ENCODE measurements around the gene MUC6.

MUC6 gene

DNA sequence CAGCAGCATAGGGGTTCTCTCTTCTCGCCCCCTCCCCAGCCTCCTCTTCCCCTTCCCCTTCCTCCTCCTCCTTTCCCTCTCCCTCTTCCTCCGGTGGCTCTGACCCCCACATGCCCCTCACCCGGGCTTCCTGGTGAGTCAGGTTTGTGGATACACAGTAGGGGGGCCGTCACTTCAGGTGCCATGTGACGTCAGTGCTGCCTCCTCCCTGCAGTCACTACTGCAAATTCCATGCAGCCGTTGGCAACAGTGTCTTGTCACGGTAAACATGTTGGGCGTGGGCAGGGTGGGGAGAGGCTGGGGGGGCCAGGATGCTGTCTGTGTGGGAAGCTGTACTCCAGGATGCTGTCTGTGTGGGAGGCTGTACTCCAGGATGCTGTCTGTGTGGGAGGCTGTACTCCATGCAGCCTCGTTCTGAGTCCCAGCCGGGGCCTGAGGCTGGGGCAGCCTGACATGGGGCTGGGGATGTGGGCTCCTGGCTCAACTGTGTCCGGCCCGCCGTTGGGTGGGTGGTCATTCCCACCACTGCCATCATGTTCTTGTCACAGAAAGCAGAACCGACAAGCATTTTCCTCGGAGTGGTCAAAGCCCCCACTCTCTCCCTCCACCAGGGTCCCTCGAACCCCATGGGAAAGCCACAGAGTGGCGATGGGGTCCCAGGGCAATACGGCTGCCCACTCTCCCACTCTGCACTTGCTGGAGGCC is 35.8 kb upstream of the MUC6 start:
- no peak for DNase-seq (ENCODE audit: extremely low read depth in 1 of 2, low read depth in 1 of 2)

DNA sequence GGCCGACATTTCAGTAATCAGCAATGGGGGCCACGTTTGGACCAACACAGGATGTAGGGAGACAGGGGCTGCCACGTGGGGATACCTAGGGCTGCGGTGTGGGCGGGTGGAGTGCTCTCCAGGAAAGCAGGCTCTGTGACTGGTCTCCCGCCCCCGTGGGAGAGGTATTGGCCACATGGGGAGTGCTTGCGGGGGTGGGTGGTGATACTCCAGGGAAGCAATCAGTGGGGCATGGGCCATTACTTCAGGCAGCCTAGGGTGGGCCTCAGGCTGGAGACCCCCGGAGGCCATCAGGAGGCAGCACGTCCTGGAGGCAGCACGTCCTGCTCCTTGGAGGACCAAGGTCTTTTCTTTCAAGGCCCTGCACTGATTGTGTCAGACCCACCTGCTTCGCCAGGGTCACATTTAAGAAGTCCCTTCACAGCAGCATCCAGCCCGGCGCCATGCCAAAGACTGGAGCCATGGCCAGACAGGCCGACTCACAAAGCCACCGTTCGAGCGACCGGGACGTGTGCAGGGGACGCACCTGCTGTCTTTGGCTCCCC is 35.1 kb upstream of the MUC6 start:
- DNase-seq (ENCODE audit: extremely low read depth in 1 of 2, low read depth in 1 of 2), result no peak

- DNase-seq (ENCODE audit: extremely low read depth in 1 of 2, low read depth in 1 of 2), result no peak
Measured at GRCh38 chr11:1070594-1071462, 34.3 kb upstream of the MUC6 start.

- DNase-seq (ENCODE audit: extremely low read depth in 1 of 2, low read depth in 1 of 2), result no peak
Measured at GRCh38 chr11:1069740-1070139, 33.2 kb upstream of the MUC6 start.

DNA sequence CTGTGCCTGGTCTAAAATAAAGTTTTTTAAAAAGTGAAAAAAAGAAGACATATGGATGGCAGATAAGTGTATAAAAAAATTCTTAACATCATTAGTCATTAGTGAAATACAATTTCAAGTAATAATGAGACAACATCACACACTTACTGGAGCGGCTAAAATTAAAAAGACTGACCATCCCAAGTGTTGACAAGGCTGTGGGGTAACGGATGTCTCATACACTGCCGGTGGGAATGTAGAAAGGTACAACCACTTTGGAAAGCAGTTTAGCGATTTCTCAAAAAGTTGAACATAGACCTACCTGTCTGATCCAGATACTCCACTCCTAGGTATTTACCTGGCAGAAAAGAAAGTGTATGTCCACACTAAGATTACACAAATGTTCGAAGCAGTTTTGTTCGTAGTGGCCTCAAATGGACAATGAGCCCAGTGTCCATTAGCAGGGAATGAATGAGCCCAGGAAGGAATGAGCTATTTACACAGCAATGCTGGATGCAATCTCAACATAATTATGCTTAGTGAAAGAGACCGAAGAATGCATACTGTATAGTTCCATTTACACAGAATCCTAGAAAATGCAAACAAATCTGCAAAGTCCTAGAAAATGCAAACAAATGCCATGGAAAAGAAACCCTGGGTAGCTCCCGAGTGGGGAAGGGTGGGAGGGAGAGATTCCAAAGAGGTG is 31.4 kb upstream of the MUC6 start:
- no peak for DNase-seq (ENCODE audit: extremely low read depth in 1 of 2, low read depth in 1 of 2)

DNA sequence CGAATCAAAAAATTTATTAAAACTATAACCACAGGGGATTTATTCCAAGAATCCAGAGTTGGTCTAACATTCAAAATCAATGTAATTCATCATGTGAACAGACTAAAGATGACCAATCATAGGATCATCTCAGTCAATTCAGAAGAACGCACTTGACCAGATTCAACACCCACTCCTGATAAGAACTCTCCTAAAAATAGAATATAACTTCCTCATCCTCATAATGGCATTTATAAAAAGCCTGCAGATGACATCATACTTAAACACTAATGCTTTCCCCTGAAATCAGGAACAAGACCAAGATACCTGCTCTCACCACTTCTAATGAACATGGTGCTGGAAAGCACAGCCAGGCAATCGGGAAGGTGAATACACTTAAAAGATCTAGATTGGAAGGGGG is 27.6 kb upstream of the MUC6 start:
- DNase-seq (ENCODE audit: extremely low read depth in 1 of 2, low read depth in 1 of 2), result no peak

GRCh38 chr11:1062075-1062820 is 25.7 kb upstream of the MUC6 start:
- no peak for DNase-seq (ENCODE audit: extremely low read depth in 1 of 2, low read depth in 1 of 2)

GRCh38 chr11:1060852-1061616 is 24.5 kb upstream of the MUC6 start:
- DNase-seq (ENCODE audit: extremely low read depth in 1 of 2, low read depth in 1 of 2), result no peak

DNA sequence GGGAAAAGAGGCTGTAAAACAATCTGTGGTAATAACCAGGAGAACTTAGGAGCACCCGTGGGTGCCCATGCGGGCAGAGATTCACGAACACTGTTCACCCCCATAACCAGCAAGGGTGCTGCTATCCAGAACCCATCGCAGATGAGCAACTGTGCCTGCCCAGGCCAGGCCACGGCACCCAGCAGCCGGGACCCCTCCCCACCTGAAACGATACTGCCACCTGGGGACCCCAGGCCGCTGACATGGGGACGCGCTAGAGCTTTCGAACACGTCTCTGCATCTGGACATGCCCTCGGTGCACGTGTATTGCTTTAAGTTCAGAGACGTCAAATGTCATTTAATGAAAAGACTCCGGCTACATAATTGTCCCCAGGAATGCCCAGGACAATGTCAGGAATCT is 23.9 kb upstream of the MUC6 start:
- DNase-seq (ENCODE audit: extremely low read depth in 1 of 2, low read depth in 1 of 2), result no peak

- no peak for DNase-seq (ENCODE audit: extremely low read depth in 1 of 2, low read depth in 1 of 2)
Measured at GRCh38 chr11:1059759-1060158, 23.2 kb upstream of the MUC6 start.

- DNase-seq (ENCODE audit: extremely low read depth in 1 of 2, low read depth in 1 of 2), result no peak
Measured at GRCh38 chr11:1057806-1058205, 21.3 kb upstream of the MUC6 start.

- DNase-seq (ENCODE audit: extremely low read depth in 1 of 2, low read depth in 1 of 2), result no peak
Measured at GRCh38 chr11:1055990-1056771, 19.7 kb upstream of the MUC6 start.

GRCh38 chr11:1055109-1055703 is 18.7 kb upstream of the MUC6 start:
- DNase-seq (ENCODE audit: extremely low read depth in 1 of 2, low read depth in 1 of 2), result no peak

GRCh38 chr11:1054143-1055108 is 17.9 kb upstream of the MUC6 start:
- DNase-seq (ENCODE audit: extremely low read depth in 1 of 2, low read depth in 1 of 2), result no peak

- DNase-seq (ENCODE audit: extremely low read depth in 1 of 2, low read depth in 1 of 2), result no peak
Measured at GRCh38 chr11:1053121-1053901, 16.8 kb upstream of the MUC6 start.

DNA sequence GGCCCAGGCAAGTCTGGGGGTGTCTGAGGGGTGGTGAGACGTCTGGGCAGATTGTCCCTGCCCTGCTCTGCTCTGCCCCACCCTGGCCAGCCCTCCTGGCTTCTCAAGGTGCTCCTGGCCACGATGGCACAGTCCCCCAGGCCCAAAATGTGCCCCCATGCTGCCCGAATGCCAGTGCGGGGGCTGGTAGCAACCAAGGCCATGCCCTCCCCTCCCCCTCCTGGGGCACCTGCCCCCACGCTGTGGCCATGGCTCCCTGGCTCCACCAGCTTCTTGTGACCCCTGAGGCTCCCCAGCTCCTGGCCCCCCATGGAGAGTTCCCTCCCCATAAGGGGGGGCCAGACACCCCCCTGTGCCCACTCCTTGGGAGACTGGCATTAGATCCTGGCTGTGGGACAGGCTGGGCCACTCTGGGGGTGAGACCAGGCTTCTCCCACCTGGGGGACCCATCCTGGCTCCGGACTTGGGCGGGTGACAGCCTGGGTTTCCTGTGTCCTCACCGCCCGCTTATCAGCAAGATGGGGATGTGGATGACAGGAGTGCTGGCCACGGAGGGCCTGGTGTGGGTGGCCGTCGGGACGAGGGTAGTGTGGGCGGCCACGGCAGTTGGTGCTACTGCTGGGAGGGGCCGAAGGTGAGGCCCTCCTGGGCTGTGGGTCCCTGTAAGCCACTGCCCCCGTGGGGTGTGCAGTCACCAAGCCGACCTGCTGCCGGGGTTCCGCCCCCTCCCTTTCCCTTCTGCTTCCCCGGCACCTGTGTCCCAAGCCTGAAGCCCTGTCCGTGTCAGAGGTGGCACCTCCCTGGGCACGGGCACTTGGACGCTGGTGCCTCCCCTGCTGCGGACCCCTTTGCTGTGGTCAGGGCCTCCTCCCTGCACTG is 15.9 kb upstream of the MUC6 start:
- no peak for DNase-seq (ENCODE audit: extremely low read depth in 1 of 2, low read depth in 1 of 2)

Data from activated CD8-positive, alpha-beta memory T cell treated with anti-CD3 and anti-CD28 coated beads for 1 hour (primary cell).